Measurements from ENCODE around the gene PPFIA2.

PPFIA2 gene

DNA sequence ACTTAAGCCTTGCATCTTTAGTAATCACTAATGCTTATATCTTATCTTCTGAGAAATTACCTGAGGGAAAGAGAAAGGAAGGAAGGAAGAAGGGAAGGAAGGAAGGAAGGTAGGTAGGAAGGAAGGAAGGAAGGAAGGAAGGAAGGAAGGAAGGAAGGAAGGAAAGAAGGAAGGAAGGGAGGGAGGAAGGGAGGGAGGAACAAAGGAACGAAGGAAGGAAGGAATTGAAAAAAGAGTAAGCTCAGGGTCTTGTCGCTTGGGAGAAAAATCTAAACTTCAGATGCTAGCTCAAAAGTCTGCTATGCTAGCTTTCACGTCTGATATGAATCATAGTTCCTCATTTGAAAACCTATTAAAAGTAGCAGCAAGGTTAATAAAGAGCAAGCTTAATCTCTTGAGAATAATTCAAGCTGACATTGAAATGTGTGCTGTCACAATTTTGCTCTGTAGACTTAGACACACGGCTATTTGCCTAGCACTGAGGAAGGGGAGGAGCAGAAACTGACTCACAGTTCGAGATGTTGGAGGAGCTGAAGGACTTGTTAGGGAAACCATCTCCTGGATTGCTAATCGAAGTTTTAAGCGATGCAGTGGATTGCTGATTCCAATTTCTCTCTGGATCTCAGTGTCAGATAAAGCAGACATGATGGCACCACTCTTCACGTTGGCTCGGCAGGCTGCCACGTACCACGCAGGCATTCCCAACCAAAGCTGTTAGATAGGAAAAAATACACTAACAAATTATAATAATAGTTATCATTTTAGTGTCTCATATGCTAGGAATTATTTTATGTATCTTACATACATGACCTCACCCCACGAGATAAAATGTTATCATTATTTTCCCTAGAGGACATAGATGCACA, 464.6 kb downstream of the PPFIA2 start:
- no peak overlapping the region for H3K27ac Mint-ChIP-seq
- DNase-seq, result no peak
- H3K4me3 Mint-ChIP-seq, result no peak overlapping the region
- no peaks in the 10 kb centered on the region for H3K4me1 Mint-ChIP-seq
- no peaks in the 10 kb centered on the region for H3K36me3 Mint-ChIP-seq (ENCODE audit: low read depth)
- H3K27me3 Mint-ChIP-seq, result no peaks in the 10 kb centered on the region
- peaks cover 5% of the 10 kb centered on the region for H3K9me3 Mint-ChIP-seq
- no peak for ATAC-seq

DNA sequence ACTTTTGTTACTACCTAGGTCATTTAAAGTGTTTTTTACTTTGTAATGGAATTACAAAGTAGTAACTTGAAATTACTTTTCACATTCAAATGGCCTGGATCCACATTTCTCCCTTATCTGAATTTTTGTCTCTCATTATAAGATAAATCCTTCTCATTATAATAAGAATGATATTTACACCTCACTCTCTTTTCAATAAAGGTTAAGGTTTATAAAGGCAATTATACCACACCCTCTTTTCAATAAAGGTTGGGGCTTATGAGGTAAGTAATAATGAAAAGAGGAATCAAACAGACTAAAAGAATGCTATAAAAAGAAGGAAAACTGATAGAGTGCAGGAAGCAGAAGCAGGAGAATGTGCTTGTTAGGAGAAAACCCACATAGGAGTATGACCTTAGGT, 470.5 kb downstream of the PPFIA2 start:
- Mint-ChIP-seq H3K27ac (no peak overlapping the region), H3K4me3 (no peak overlapping the region), H3K4me1 (no peaks in the 10 kb centered on the region), H3K9me3 (no peaks in the 10 kb centered on the region), H3K27me3 (no peaks in the 10 kb centered on the region), H3K36me3 (ENCODE audit: low read depth) (no peaks in the 10 kb centered on the region)
- DNase-seq, result no peak
- ATAC-seq, result no peak

DNA sequence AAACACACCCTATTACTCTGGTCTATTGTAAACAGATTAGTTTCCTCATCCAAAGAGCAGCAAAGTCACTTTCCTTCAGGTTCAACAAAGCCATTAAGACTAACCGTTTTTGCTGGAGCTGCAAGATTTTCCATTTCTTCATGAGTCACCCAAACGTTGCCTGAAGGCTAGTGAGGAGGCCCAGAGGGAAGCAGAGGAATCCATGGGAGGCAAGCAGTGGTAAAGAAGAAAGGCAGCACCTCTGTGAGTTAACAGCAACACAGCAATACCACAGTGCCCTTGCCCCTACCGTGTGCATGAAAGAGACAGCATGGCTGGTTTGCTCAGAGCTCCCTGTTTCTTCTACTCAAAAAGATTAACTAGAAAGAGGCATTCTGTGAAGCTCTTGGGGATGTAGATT, 475.0 kb downstream of the PPFIA2 start:
- H3K4me3 Mint-ChIP-seq, result no peak overlapping the region
- no peak for ATAC-seq
- no peaks in the 10 kb centered on the region for H3K9me3 Mint-ChIP-seq
- H3K27ac Mint-ChIP-seq, result no peak overlapping the region
- no peaks in the 10 kb centered on the region for H3K36me3 Mint-ChIP-seq (ENCODE audit: low read depth)
- DNase-seq, result no peak
- H3K4me1 Mint-ChIP-seq, result no peaks in the 10 kb centered on the region
- H3K27me3 Mint-ChIP-seq, result no peaks in the 10 kb centered on the region

DNA sequence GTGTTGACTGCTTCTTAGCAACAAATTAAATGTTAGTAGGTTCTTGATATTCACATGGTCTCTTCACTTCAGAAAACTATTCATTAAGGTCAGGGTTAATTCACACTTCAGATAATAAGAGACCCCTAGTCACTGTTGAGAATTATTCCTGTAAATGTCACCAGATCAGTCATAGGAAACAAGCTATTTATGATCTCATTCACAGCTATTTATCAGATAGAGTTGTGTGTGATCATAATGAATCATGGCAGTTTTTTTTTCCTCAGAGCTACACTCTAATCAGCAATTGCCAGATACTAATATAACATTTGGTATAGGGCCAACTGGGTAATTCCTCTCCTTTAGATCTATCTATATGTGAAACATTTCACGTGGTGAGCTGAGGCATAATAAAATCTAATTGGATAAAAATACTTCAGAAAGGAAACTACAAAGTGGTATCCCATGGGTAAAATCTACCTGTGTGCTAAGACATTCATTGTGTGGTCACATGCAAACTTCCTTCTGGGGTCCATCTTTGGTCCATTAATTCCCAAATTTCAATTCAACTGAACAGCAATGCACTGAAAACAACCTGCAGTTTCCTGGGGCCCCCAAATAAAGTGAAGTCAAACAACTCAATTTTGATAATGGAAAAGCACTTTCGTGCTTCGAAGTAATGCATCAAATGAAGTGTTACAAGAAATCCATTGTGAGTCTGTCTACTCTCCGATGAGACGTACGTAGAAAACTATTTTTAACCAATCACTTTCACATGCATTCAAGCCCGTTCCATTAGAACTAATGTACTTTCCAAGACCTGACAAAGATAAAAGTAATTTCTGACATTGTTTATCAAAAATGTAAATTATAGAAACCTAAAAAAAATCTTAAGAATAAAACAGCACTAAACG, 484.3 kb downstream of the PPFIA2 start:
- H3K36me3 Mint-ChIP-seq (ENCODE audit: low read depth), result no peaks in the 10 kb centered on the region
- H3K4me1 Mint-ChIP-seq, result no peaks in the 10 kb centered on the region
- ATAC-seq (no peak), DNase-seq (no peak)
- peaks cover 9% of the 10 kb centered on the region for H3K9me3 Mint-ChIP-seq
- no peak overlapping the region for H3K4me3 Mint-ChIP-seq
- H3K27me3 Mint-ChIP-seq, result no peaks in the 10 kb centered on the region
- H3K27ac Mint-ChIP-seq, result no peak overlapping the region

DNA sequence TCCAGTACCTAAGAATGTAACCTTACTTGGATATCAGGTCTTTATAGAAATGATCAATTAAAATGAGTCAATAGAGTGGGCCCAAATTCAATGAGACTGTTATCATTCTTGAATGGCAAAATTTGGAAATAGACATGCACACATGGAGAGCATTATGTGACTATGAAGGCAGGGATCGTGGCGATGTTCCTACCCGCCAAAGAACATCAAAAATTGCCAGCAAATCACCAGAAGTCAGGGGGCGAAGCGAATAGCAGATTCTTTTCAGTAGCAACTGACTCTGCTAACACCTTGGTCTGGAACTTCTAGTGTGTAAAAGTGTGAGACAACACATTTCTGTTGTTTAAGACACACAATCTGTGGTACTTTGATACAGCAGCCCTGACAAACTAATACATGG, 488.8 kb downstream of the PPFIA2 start:
- ATAC-seq (no peak), DNase-seq (no peak)
- H3K9me3 Mint-ChIP-seq, result peaks cover 9% of the 10 kb centered on the region
- H3K4me1 Mint-ChIP-seq, result no peaks in the 10 kb centered on the region
- no peaks in the 10 kb centered on the region for H3K27me3 Mint-ChIP-seq
- no peaks in the 10 kb centered on the region for H3K36me3 Mint-ChIP-seq (ENCODE audit: low read depth)
- H3K4me3 Mint-ChIP-seq, result no peak overlapping the region
- no peak overlapping the region for H3K27ac Mint-ChIP-seq

DNA sequence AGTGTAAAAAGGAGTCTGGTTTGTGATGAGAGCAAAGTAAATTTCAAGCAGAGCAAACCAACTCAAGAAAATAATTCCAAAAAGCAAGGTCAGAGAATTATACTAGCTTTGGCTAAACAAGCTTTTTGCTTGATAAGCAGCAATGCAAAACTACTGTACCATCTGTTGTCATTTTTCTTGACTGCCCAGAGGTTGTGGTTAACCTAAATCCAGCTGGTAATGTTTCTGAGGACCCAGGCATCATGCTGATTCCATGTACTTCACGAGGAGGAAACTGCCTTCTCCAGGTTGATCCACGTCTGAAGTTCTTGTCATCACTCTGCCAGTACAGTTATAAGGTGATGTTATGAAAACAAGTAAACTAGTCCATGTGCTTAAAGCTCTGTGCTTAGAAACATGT, 496.1 kb downstream of the PPFIA2 start:
- Mint-ChIP-seq H3K9me3 (no peaks in the 10 kb centered on the region), H3K4me3 (no peak overlapping the region), H3K27ac (no peak overlapping the region), H3K36me3 (ENCODE audit: low read depth) (no peaks in the 10 kb centered on the region), H3K27me3 (no peaks in the 10 kb centered on the region), H3K4me1 (no peaks in the 10 kb centered on the region)
- DNase-seq (no peak), ATAC-seq (no peak)

DNA sequence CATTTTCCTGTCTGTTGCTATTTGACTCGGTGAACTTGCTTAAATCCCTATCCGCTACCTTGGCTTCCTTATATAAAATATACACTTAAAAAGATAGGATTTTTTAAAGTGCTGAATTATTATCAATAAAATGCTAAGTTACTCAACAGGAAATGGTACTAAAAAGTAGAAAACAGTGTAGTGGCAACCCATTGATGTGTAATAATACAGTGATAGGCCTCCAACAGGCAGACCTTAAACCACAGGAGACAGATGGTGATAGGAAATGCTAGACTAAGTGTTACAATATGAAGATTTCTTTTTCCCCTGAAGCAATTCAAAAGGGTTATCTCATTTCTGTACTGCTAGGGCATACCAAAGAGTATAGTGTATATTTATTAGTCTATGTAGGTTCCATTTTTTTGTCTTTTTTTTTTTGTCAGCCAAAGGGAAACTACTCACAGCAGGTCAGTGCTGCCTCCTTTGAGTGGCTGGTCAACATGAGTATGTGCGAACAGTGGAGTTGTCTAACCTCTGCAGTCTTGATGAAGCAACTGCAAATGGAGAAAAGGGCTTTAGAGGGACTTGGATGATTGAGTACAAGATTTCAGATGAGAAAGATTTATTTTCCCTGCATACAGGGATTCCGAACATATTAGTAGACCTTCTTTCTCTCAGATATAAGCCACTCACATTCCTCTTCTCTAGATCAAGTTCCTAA, 497.5 kb downstream of the PPFIA2 start:
- no peaks in the 10 kb centered on the region for H3K36me3 Mint-ChIP-seq (ENCODE audit: low read depth)
- no peak for ATAC-seq
- no peaks in the 10 kb centered on the region for H3K27me3 Mint-ChIP-seq
- no peaks in the 10 kb centered on the region for H3K4me1 Mint-ChIP-seq
- H3K9me3 Mint-ChIP-seq, result no peaks in the 10 kb centered on the region
- H3K27ac Mint-ChIP-seq, result no peak overlapping the region
- no peak overlapping the region for H3K4me3 Mint-ChIP-seq
- DNase-seq, result no peak

DNA sequence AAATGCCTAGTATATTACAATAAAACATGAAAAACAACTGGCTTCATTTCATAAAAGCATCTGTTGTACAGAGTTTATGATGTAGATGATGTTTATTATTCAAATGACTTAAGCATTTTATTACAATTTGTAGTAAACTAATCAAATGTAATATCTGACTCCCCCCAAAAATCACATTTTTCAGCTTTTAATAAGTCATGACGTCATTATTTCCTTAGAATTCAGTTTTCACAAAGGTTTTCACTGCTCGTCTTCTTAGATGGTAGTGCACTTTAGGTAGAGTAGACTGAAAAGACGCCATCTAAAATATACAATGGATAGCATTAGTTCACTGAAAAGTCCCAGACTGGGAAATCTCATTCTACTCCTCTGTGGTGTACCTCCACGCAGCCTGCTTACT, 499.8 kb downstream of the PPFIA2 start:
- H3K27me3 Mint-ChIP-seq, result no peaks in the 10 kb centered on the region

DNA sequence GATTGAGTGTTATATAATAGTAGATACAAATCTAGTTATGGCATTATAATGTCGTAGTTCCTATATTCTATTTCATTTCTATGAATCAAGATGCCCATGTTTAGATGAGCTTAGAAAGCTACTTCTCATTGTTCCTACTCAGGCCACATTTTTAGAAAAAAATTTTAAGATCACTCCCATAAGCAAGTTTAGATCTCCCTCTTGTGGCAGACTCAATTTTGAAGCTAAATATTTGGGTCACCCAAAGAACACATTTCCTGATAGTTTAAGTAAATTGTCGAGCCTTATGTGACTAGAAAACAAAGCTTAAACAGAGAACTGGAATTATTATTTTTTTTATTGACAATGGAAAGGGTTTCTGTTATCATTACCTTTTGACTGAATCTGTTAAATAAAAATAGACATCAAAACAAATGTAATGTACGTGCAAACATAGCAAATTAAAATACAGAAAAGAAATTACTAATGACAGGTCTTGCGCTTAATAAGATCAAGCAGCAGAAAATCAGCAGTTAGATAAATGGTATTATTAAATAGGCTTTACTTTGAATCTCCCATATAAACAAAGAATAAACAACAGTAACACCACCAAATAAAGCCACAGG, 501.1 kb downstream of the PPFIA2 start:
- Mint-ChIP-seq H3K27ac (no peak overlapping the region), H3K4me1 (no peaks in the 10 kb centered on the region)

More for the DNA sequence above, 499.8 kb downstream of the PPFIA2 start:
- Mint-ChIP-seq H3K4me1 (no peaks in the 10 kb centered on the region), H3K27ac (no peak overlapping the region), H3K36me3 (ENCODE audit: low read depth) (no peaks in the 10 kb centered on the region), H3K4me3 (no peak overlapping the region), H3K9me3 (no peaks in the 10 kb centered on the region)
- ATAC-seq, result no peak
- no peak for DNase-seq

DNA sequence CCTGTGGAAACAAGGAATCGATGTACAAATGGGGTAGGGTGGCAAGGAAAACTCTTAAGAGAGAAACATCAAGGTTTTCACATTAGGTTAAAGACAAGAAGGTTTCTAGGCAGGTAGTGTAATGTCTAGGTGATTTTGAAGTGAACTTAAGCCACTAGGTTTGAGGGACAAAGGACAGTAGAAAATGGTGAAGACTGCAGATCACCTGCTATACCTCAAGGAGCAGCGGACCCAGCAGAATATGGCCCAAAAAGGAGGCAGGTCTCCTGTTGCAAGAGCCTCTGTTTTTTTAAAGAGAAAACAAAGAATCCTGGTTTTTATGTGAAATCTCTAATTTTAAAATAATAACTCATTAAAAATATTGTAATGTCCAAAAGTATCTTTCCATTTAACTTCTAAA, 503.2 kb downstream of the PPFIA2 start:
- no peak for ATAC-seq
- H3K4me3 Mint-ChIP-seq, result no peak overlapping the region
- no peak overlapping the region for H3K27ac Mint-ChIP-seq
- H3K27me3 Mint-ChIP-seq, result no peaks in the 10 kb centered on the region
- no peak for DNase-seq
- no peaks in the 10 kb centered on the region for H3K4me1 Mint-ChIP-seq
- H3K36me3 Mint-ChIP-seq (ENCODE audit: low read depth), result no peaks in the 10 kb centered on the region
- no peaks in the 10 kb centered on the region for H3K9me3 Mint-ChIP-seq

More for the DNA sequence above, 501.1 kb downstream of the PPFIA2 start:
- Mint-ChIP-seq H3K9me3 (no peaks in the 10 kb centered on the region), H3K4me3 (no peak overlapping the region), H3K27me3 (no peaks in the 10 kb centered on the region), H3K36me3 (ENCODE audit: low read depth) (no peaks in the 10 kb centered on the region)
- ATAC-seq, result no peak
- no peak for DNase-seq

DNA sequence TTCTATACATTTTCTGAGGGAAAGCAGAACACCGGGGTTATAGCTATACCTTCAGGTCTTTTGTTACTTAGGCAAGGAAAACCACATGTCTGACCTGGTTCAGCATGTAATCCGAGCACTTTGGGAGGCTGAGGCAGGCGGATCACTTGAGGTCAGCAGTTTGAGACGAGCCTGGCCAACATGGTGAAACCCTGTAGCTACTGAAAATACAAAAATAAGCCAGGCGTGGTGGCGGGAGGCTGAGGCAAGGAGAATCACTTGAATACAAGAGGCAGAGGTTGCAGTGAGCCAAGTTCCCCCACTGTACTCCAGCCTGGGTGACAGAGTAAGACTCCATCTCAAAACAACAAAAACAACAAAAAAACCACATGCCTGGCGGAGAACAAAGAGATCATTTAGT, 503.7 kb downstream of the PPFIA2 start:
- H3K27me3 Mint-ChIP-seq, result no peaks in the 10 kb centered on the region

DNA sequence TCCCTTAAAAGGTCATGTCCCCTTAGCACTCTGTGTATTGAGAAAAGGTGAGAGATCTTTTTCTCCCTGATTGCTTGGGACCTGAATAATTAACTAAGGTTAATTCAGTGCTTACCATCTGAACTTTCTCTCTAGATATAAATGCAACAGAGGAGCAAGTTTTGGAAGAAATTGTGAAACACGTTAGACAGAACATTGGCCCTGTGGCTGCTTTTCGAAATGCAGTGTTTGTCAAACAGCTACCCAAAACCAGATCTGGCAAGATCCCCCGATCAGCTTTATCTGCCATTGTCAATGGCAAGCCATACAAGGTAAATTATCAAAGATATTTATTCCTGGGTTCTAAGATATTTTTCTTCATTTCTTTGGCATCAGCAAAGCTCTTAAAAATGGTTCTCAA, 505.8 kb downstream of the PPFIA2 start:
- H3K4me3 Mint-ChIP-seq, result no peak overlapping the region
- H3K27ac Mint-ChIP-seq, result no peak overlapping the region
- no peaks in the 10 kb centered on the region for H3K27me3 Mint-ChIP-seq
- H3K9me3 Mint-ChIP-seq, result no peaks in the 10 kb centered on the region
- no peaks in the 10 kb centered on the region for H3K36me3 Mint-ChIP-seq (ENCODE audit: low read depth)
- ATAC-seq (no peak), DNase-seq (no peak)
- H3K4me1 Mint-ChIP-seq, result no peaks in the 10 kb centered on the region

More for the DNA sequence above, 503.7 kb downstream of the PPFIA2 start:
- Mint-ChIP-seq H3K27ac (no peak overlapping the region), H3K4me1 (no peaks in the 10 kb centered on the region), H3K36me3 (ENCODE audit: low read depth) (no peaks in the 10 kb centered on the region), H3K4me3 (no peak overlapping the region), H3K9me3 (no peaks in the 10 kb centered on the region)
- ATAC-seq (no peak), DNase-seq (no peak)

DNA sequence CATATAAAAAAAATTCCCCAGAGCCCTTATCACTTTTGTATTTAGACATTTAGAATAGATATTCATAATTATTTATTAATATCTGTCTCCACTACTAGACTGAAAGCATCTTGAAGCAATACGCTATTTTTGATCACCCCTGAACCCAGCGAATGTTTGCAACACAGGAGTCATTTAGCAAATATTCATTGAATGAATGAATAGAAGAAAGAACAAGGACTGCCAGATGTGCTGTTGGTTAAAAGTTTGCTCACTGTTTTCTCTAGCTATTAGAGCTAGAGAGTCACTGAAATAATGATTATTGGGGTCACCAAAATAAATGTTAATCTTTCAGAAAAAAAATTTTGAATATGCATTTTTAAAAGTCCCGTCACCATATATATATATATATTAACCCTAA, 506.9 kb downstream of the PPFIA2 start:
- Mint-ChIP-seq H3K9me3 (no peaks in the 10 kb centered on the region), H3K4me1 (no peaks in the 10 kb centered on the region), H3K36me3 (ENCODE audit: low read depth) (no peaks in the 10 kb centered on the region), H3K27me3 (no peaks in the 10 kb centered on the region), H3K4me3 (no peak overlapping the region), H3K27ac (no peak overlapping the region)
- no peak for ATAC-seq
- no peak for DNase-seq

DNA sequence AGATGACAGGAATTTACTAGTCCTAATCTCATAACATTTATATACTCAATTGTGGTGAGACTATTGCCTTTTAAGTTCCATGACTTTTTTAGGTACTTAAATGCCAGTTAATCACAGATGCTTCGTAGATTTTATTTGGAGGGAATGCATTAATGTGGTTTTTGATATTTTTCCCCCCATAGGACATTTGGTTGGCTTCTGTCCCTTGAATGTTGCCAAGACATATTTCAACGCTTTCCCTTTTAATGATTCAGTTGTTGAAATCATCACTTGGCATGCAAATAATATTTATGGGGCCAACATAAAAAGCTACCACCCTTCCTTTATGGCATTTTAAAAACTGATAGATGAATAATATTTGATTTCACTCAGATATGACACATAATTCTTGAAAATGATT, 509.2 kb downstream of the PPFIA2 start:
- Mint-ChIP-seq H3K36me3 (ENCODE audit: low read depth) (no peaks in the 10 kb centered on the region), H3K27me3 (no peaks in the 10 kb centered on the region), H3K9me3 (no peaks in the 10 kb centered on the region), H3K27ac (no peak overlapping the region), H3K4me3 (no peak overlapping the region), H3K4me1 (no peaks in the 10 kb centered on the region)
- no peak for ATAC-seq
- DNase-seq, result no peak

All from activated naive CD8-positive, alpha-beta T cell treated with anti-CD3 and anti-CD28 coated beads, Interleukin-2, amount 50 U/mL, for 24 hours (primary cell).